ENCODE results near the gene PNLIP.

Gene PNLIP

GRCh38 chr10:116545756-116546155 lies at the start of gene PNLIP:
TSS of gene PNLIP (plus strand) at chr10:116545931. CDS start at chr10:116546093, 162 bp downstream.
- DNase-seq, result no peak

GRCh38 chr10:116504786-116505185 lies 40.9 kb upstream of the PNLIP start:
- no peak for DNase-seq

- DNase-seq, result no peak
Observed at GRCh38 chr10:116510565-116510964, 35.2 kb upstream of the PNLIP start.

GRCh38 chr10:116511365-116511764 lies 34.4 kb upstream of the PNLIP start:
- no peak for DNase-seq

GRCh38 chr10:116521424-116522290 lies 24.1 kb upstream of the PNLIP start:
- DNase-seq, result peak in 1 of 2 experiments; percentile 14

GRCh38 chr10:116522803-116523381 lies 22.8 kb upstream of the PNLIP start:
- DNase-seq, result no peak

GRCh38 chr10:116524736-116525135 lies 21.0 kb upstream of the PNLIP start:
- DNase-seq, result no peak

- no peak for DNase-seq
Observed at GRCh38 chr10:116526219-116526618, 19.5 kb upstream of the PNLIP start.

- no peak for DNase-seq
Observed at GRCh38 chr10:116536810-116537209, 8.9 kb upstream of the PNLIP start.

- no peak for DNase-seq
Observed at GRCh38 chr10:116538456-116538855, 7.3 kb upstream of the PNLIP start.

GRCh38 chr10:116538992-116539391 lies 6.7 kb upstream of the PNLIP start:
- DNase-seq, result no peak

GRCh38 chr10:116540814-116541213 lies 4.9 kb upstream of the PNLIP start:
- DNase-seq, result no peak

GRCh38 chr10:116542007-116542677 lies 3.6 kb upstream of the PNLIP start:
- no peak for DNase-seq

GRCh38 chr10:116545122-116545521 lies 609 bp upstream of the PNLIP start:
- DNase-seq, result no peak

GRCh38 chr10:116548301-116548700 lies 2.6 kb downstream of the PNLIP start:
- DNase-seq, result no peak

GRCh38 chr10:116553378-116553980 lies 7.7 kb downstream of the PNLIP start:
- DNase-seq, result no peak

- no peak for DNase-seq
Observed at GRCh38 chr10:116554628-116555027, 8.9 kb downstream of the PNLIP start.

GRCh38 chr10:116555880-116556279 lies 10.1 kb downstream of the PNLIP start:
- DNase-seq, result no peak

GRCh38 chr10:116557305-116557880 lies 11.7 kb downstream of the PNLIP start:
- no peak for DNase-seq

- DNase-seq, result no peak
Observed at GRCh38 chr10:116565534-116565933, 19.8 kb downstream of the PNLIP start.

- DNase-seq, result no peak
Observed at GRCh38 chr10:116566932-116567331, 21.2 kb downstream of the PNLIP start.

- no peak for DNase-seq
Observed at GRCh38 chr10:116567335-116567734, 21.6 kb downstream of the PNLIP start.

- DNase-seq, result no peak
Observed at GRCh38 chr10:116574797-116575196, 29.1 kb downstream of the PNLIP start.

Measured in AML-193 (cell line).